Stomach (tissue), 4 donors: ENCODE measurements around the gene EPC1.

ENCODE experiments used
- CTCF ChIP-seq, 7 experiments: fragments of 450-650 bp in 4 of 7; fragments of 200-600 bp in 3 of 7; sonication (generic) in 3 of 7; IDR thresholded peaks; one replicate each; pipeline ENCODE4 v1.5.1; 2016 to 2019; ENCODE audit warnings: antibody characterized with exemption in 7 of 7, control low read depth in 2 of 7, mild to moderate bottlenecking in 1 of 7
- POLR2A ChIP-seq, 4 donors: fragments of 450-650 bp; IDR thresholded peaks; one replicate each; pipeline ENCODE4 v1.6.1; 2016; ENCODE audit warnings: antibody characterized with exemption in 4 of 4, control low read depth in 2 of 4, mild to moderate bottlenecking in 1 of 4, moderate library complexity in 1 of 4
- POLR2AphosphoS5 ChIP-seq, 3 donors: sonication (generic); formaldehyde crosslinking; IDR thresholded peaks; one replicate each; pipeline ENCODE4 v1.6.1; 2016; ENCODE audit warnings: antibody characterized with exemption in 3 of 3

- TF ChIP-seq CTCF (IDR thresholded peaks at IDR 0.05) (no peak), POLR2AphosphoS5 (IDR thresholded peaks at IDR 0.05) (no peak), POLR2A (IDR thresholded peaks at IDR 0.05) (no peak)
Observed at GRCh38 chr10:32337350-32337749, 9.6 kb downstream of the EPC1 start.
